ACC112 (cell line): Measurements from ENCODE around the gene CYP26C1.

Experiments used
- H2AFZ ChIP-seq: fragments of 200-600 bp; sonication (generic); one replicate; pipeline ENCODE4 v1.6.0; 2017; ENCODE audit warnings: antibody characterized with exemption, low read length; ENCODE audit not compliant: unreplicated experiment
- H3K27ac ChIP-seq: fragments of 200-600 bp; sonication (generic); 2 replicates; pipeline ENCODE4 v1.5.1; 2014; ENCODE audit warnings: low read depth, mild to moderate bottlenecking, antibody characterized with exemption, low read length, moderate library complexity
- H3K27me3 ChIP-seq: fragments of 200-600 bp; sonication (generic); 2 replicates; pipeline ENCODE4 v1.6.1; 2014; ENCODE audit warnings: mild to moderate bottlenecking, antibody characterized with exemption, low read length, moderate library complexity, mixed read lengths; ENCODE audit not compliant: insufficient read depth
- H3K36me3 ChIP-seq: fragments of 200-600 bp; sonication (generic); 2 replicates; pipeline ENCODE4 v1.6.1; 2016; ENCODE audit warnings: mild to moderate bottlenecking, antibody characterized with exemption, low read length, moderate library complexity, mixed read lengths; ENCODE audit not compliant: insufficient read depth
- H3K4me1 ChIP-seq: fragments of 200-600 bp; sonication (generic); one replicate; pipeline ENCODE4 v1.6.1; 2016; ENCODE audit warnings: low read length, mixed read lengths; ENCODE audit not compliant: insufficient read depth, unreplicated experiment, control insufficient read depth
- H3K4me3 ChIP-seq: fragments of 200-600 bp; sonication (generic); 2 replicates; pipeline ENCODE4 v1.5.1; 2014; ENCODE audit warnings: mild to moderate bottlenecking, low read depth, low read length
- H3K79me2 ChIP-seq: fragments of 200-600 bp; sonication (generic); one replicate; pipeline ENCODE4 v1.6.0; 2016; ENCODE audit warnings: low read length; ENCODE audit not compliant: control insufficient read depth, unreplicated experiment, insufficient read depth

Gene CYP26C1

DNA sequence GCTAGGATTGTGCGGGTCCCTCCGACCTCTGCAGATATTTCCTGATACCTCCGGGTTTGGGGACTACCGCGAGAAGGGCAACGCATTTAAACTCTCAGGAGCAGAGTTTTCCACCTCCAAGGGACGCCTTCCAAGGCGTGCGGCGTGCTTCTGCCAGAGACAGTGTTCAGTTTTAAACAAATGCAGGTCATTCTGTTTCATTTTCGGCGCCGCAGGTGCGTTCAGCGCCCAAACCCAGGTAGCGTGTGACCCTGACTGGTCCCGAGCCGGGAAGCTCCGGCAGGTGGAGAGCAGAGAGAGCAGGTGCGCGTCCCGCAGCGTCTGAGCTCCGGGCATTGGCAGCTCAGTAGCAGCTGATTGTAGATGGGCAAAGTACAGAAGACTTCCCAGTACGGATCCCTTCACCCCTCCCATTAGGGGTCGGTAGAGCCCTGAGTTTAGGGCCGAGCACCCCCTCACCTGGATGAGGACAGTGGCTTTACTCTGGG is 11.7 kb downstream of the CYP26C1 start:
- Histone ChIP-seq H3K27me3 (peaks cover 94% of the 10 kb centered on the region), H2AFZ (no peak overlapping the region), H3K4me3 (peak overlapping the region; percentile 73), H3K4me1 (peaks cover 8% of the 10 kb centered on the region), H3K36me3 (no peaks in the 10 kb centered on the region), H3K27ac (no peak overlapping the region), H3K79me2 (no peaks in the 10 kb centered on the region)

DNA sequence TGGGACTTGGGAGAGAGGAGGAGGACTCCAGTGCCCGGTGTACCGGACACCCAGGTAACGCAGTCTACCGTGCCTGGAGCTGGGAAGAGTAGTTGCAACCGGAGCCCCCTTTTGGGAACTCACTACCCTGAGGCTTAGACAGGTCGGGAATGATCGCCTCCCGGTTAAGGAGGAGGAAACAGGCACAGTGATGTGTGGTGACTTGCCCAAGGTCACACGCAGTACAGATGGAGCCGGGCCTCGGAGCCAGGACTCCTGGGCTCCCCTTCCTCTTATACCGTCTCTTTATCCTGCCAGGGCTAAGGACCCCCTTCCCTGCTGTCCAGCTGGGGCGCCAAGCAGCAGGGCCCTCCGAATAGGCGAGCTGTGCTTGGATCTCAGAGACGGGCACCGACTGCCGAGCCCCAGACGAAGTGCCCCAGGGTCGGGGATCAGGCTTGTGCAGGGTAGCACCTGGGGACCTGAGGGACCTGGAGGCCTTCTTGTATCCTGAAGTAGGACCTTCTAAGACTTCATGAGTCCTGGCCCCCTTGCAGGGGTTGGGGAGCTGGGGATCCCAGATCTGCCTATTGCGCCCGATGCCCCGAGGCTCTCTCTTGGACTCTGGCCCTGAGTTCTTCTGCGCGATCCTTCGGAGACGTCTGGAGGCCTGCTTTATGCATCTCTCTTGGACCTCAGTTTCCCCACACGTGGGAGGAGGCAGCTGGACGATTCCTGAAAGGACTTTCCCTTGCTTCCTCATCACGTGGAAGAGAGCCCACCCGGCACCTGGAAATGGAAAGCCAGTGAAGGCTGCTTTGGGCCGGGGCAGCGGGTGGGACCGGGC is 12.3 kb downstream of the CYP26C1 start:
- Histone ChIP-seq H3K27ac (no peak overlapping the region), H3K79me2 (no peaks in the 10 kb centered on the region), H3K4me3 (peak overlapping the region; percentile 73), H3K27me3 (peaks cover 94% of the 10 kb centered on the region), H3K4me1 (peaks cover 8% of the 10 kb centered on the region), H3K36me3 (no peaks in the 10 kb centered on the region), H2AFZ (no peak overlapping the region)

DNA sequence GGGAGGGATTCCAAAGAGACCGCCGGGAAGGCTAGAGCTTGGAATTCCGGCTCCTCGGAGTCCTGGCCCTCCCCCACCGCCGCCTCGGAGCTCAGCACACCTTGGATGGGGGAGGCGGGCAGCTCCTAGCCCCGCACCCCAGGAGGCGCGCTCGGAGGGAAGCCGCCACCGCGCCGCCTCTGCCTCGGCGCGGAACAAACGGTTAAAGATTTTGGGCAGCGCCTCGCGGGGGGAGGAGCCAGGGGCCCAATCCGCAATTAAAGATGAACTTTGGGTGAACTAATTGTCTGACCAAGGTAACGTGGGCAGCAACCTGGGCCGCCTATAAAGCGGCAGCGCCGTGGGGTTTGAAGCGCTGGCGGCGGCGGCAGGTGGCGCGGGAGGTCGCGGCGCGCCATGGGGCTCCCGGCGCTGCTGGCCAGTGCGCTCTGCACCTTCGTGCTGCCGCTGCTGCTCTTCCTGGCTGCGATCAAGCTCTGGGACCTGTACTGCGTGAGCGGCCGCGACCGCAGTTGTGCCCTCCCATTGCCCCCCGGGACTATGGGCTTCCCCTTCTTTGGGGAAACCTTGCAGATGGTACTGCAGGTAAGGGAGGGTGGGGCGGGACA is 13.0 kb downstream of the CYP26C1 start, which contains the start of gene CYP26A1:
CYP26A1 (plus strand) TSS at position 355 of the 608 bp plus-strand sequence; CDS start at position 397, 42 bp downstream.
- peaks cover 91% of the 10 kb centered on the region for H3K27me3 ChIP-seq
- peak within 1 kb of the TSS; percentile 54; the same call in 1 of the 2 replicates for H3K4me3 ChIP-seq
- H3K27ac ChIP-seq, result no peak within 1 kb of the TSS

DNA sequence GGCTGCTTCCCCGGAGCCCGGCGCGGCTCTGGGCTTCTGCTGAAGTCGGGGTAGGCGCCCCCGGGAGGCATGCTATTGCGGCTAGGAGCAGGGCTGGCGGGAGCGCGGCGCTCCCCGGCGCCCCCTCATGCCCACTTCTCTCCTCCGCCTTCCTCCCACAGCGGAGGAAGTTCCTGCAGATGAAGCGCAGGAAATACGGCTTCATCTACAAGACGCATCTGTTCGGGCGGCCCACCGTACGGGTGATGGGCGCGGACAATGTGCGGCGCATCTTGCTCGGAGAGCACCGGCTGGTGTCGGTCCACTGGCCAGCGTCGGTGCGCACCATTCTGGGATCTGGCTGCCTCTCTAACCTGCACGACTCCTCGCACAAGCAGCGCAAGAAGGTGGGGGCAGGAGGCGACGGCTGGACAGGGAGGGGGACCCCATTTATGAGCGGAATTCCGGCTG is 13.6 kb downstream of the CYP26C1 start:
- H3K4me3 ChIP-seq, result peak overlapping the region; percentile 54; the same call in 1 of the 2 replicates
- H3K27ac ChIP-seq, result no peak overlapping the region
- no peak overlapping the region for H2AFZ ChIP-seq
- H3K27me3 ChIP-seq, result peaks cover 86% of the 10 kb centered on the region
- peaks cover 8% of the 10 kb centered on the region for H3K4me1 ChIP-seq
- H3K36me3 ChIP-seq, result no peaks in the 10 kb centered on the region
- no peaks in the 10 kb centered on the region for H3K79me2 ChIP-seq

More for the DNA sequence above, 13.0 kb downstream of the CYP26C1 start, which contains the start of gene CYP26A1:
- no peak within 1 kb of the TSS for H2AFZ ChIP-seq
- H3K79me2 ChIP-seq, result no peaks in the 10 kb centered on the region
- H3K36me3 ChIP-seq, result no peaks in the 10 kb centered on the region
- H3K4me1 ChIP-seq, result peaks cover 8% of the 10 kb centered on the region

DNA sequence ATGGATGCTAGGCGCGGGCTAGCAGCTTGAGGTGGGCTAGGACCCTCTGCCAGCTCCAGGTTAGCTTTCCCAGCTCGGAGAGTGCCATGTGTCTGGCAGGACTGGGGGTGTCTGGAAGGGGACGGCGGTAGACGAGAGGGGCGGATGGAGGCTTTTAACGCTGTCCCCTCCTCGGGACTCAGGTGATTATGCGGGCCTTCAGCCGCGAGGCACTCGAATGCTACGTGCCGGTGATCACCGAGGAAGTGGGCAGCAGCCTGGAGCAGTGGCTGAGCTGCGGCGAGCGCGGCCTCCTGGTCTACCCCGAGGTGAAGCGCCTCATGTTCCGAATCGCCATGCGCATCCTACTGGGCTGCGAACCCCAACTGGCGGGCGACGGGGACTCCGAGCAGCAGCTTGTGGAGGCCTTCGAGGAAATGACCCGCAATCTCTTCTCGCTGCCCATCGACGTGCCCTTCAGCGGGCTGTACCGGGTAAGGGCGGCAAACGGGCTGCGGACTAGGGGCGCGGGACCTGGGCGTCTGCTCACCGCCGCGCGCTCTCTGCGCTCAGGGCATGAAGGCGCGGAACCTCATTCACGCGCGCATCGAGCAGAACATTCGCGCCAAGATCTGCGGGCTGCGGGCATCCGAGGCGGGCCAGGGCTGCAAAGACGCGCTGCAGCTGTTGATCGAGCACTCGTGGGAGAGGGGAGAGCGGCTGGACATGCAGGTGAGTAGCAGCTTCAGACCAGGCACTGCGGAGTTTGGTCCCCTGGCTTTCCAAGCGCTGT is 14.2 kb downstream of the CYP26C1 start:
- peaks cover 82% of the 10 kb centered on the region for H3K27me3 ChIP-seq
- H3K27ac ChIP-seq, result no peak overlapping the region
- H3K4me3 ChIP-seq, result peak overlapping the region; percentile 54; the same call in 1 of the 2 replicates
- peaks cover 8% of the 10 kb centered on the region for H3K4me1 ChIP-seq
- no peaks in the 10 kb centered on the region for H3K79me2 ChIP-seq
- H3K36me3 ChIP-seq, result no peaks in the 10 kb centered on the region
- no peak overlapping the region for H2AFZ ChIP-seq

DNA sequence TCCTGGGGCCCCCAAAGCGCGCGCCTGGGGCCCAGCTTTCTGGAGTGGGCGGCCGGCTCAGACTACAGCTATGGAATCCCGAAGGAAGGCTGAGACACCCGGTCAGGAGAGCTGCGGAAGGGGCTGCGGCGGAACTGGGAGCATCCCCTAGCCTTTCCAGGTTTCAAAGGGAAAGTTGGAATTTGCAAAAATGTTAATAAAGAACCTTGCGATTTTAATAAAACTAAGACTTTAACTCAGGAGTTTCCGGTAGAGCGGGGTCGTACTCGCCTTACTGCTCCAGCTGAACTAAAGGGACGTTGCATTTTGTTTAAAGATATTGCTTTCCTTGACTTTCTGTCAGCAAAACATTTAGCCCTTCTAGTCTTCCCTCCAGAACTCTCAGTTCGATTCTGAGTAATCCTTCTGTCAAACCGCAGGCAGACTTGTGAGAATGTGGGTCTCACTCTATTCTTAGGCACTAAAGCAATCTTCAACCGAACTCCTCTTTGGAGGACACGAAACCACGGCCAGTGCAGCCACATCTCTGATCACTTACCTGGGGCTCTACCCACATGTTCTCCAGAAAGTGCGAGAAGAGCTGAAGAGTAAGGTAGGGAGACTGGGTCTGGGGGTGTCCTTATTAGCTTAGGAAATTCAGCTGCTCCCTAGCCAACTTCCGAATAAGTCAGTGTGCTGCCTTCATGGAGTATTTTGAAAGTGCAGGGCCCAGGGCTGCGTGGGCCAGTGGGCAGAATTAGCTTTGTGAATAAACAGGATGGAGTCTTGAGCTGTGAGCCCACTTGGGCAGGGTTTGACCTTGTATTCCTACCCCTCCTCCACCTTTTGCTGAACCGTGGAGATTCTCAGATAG is 15.0 kb downstream of the CYP26C1 start:
- Histone ChIP-seq H2AFZ (no peak overlapping the region), H3K4me1 (peaks cover 13% of the 10 kb centered on the region), H3K36me3 (no peaks in the 10 kb centered on the region), H3K27me3 (peaks cover 74% of the 10 kb centered on the region), H3K4me3 (no peak overlapping the region), H3K79me2 (no peaks in the 10 kb centered on the region), H3K27ac (no peak overlapping the region)

DNA sequence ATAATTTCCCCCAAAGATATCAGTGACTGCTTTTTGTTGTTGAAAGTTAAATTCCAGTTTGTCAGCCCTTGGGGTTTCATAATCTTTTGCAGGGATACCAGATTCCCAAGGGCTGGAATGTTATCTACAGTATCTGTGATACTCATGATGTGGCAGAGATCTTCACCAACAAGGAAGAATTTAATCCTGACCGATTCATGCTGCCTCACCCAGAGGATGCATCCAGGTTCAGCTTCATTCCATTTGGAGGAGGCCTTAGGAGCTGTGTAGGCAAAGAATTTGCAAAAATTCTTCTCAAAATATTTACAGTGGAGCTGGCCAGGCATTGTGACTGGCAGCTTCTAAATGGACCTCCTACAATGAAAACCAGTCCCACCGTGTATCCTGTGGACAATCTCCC is 16.3 kb downstream of the CYP26C1 start:
- Histone ChIP-seq H3K36me3 (no peaks in the 10 kb centered on the region), H2AFZ (no peak overlapping the region), H3K4me3 (no peak overlapping the region), H3K79me2 (no peaks in the 10 kb centered on the region), H3K4me1 (peaks cover 11% of the 10 kb centered on the region), H3K27ac (no peak overlapping the region), H3K27me3 (peaks cover 71% of the 10 kb centered on the region)

DNA sequence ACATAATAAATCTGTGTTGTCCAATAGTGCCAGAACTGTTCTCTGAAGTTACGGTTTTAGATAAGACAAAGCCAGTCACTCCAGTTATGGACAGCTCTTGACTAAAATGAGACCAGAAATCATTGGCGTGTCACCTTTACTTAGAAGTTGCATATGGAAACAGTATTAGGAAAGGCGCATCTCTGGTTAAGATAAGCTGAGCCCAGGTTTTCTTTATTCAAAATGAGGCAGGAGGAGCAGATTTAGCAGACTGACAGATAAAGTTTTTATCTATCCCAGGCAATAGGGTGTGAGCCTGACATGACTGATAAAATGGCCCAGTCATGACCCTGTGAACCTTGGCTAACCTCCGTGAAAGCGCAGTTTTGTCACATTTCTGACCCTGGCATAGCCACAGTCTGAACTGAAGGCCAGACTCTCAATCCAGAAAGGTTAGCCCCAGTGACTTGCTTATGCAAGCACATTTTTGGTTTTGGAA is 17.3 kb downstream of the CYP26C1 start:
- peaks cover 4% of the 10 kb centered on the region for H3K4me1 ChIP-seq
- H3K36me3 ChIP-seq, result no peaks in the 10 kb centered on the region
- no peaks in the 10 kb centered on the region for H3K79me2 ChIP-seq
- no peak overlapping the region for H2AFZ ChIP-seq
- H3K4me3 ChIP-seq, result no peak overlapping the region
- H3K27me3 ChIP-seq, result peaks cover 61% of the 10 kb centered on the region
- H3K27ac ChIP-seq, result no peak overlapping the region

DNA sequence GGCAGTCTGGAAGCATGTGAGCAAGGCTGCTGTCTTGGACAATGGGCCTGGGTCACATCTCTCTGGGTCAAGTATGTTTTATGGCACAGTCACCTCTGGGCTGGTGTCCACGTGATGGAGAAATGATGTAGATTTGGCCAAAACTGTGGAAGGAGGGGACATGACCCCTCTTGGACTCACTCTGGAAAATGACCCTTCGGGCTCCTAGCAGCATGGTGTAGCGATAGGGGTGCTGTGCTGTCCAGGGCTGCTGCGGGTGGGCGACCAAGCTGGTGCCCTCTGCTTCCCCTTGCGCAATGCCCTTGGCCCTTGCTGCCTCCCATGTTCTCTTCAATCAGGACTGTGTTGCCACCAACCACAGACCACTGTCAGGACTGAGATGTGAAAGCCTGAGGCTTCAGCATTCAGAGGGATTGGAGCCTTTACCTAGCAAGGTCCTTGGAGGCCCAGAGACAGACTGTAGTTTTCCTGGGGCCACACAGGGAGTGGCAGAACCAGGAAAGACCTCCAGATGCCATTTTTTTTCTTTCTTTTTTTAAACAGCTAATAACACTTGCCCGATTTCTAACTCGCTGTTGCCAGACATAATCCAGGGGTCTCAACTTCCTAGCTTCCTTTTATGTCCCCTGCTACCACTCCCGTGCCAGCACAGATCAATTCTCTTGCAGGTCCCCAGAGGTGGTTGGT is 19.2 kb downstream of the CYP26C1 start:
- Histone ChIP-seq H3K27ac (no peak overlapping the region), H3K79me2 (no peaks in the 10 kb centered on the region), H3K27me3 (peaks cover 41% of the 10 kb centered on the region), H3K4me1 (peaks cover 4% of the 10 kb centered on the region), H2AFZ (peak overlapping the region; percentile 90), H3K36me3 (no peaks in the 10 kb centered on the region), H3K4me3 (peak overlapping the region; percentile 51)
